RWPE1 (cell line): ENCODE measurements around the gene LSM4.
A peak's percentile ranks its signal among the peaks of the same experiment; 100 is the strongest.

Source experiments
- CTCF ChIA-PET: fragments of 350-600 bp; sonication (Branson Sonifier 250); formaldehyde crosslinking; extraction: SDS; loops from one replicate; lab custom pipeline; 2021; lab: Yijun Ruan, JAX
- POLR2A ChIA-PET: fragments of 400-600 bp; formaldehyde crosslinking; extraction: SDS; loops from one replicate; lab custom pipeline; 2020; ENCODE audit warnings: antibody characterized with exemption; ENCODE audit not compliant: low non-redundant PET; lab: Yijun Ruan, JAX
- DNase-seq: peaks from one replicate; pipeline ENCODE4 v3.0.0; 2012; ENCODE audit warnings: low spot score
- H3K27ac ChIP-seq: fragments of 450-650 bp; 2 replicates; pipeline ENCODE4 v1.5.1; 2017
- TF ChIP-seq, protein P1 (sequence below): fragments of 450-650 bp; conservative IDR thresholded peaks from 2 replicates; pipeline ENCODE4 v1.5.1; 2017; ENCODE audit warnings: low read depth, mild to moderate bottlenecking

Gene LSM4

DNA sequence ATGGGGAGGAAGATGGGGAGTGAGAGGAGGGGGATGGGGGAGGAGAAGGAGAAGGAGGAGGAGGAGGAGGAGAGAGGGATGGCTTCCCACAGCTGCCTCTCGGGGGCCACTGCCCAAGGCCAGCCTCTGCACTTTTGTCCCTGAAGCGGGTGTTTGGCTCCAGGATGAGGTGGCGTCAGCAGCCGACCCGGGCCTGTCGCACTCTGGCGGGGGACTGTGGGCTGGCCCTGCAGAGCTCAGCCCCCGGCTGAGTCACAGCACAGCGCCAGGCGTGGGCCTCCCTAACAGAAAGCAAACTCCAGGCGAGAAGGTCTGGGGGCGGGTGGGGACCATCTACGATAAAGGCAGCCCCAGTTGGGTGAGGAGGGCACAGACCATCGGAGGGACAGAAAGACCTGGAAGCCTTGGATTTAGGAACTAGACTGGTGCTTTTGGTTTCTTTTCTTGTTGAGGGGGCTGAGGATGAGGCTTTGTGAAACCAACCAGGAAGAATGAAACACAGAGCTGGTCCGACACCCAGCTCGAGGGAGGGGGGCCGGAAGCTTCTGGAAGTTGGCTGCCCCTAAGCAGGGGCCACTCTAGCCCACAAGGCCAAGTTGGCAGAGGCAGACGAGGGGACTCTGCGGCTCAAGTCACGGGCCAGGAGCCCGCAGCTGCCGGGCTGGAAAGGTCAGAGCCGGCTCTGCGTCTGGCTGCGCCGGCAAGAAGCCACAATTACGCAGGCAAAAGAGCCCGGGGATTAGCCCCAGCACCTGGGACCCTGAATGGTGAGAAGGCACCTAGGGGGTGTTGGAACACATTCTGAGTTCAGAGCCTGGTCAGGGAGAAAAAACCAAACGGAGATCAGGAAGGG, 18.2 kb downstream of the LSM4 start:
- TF ChIP-seq, protein P1, sequence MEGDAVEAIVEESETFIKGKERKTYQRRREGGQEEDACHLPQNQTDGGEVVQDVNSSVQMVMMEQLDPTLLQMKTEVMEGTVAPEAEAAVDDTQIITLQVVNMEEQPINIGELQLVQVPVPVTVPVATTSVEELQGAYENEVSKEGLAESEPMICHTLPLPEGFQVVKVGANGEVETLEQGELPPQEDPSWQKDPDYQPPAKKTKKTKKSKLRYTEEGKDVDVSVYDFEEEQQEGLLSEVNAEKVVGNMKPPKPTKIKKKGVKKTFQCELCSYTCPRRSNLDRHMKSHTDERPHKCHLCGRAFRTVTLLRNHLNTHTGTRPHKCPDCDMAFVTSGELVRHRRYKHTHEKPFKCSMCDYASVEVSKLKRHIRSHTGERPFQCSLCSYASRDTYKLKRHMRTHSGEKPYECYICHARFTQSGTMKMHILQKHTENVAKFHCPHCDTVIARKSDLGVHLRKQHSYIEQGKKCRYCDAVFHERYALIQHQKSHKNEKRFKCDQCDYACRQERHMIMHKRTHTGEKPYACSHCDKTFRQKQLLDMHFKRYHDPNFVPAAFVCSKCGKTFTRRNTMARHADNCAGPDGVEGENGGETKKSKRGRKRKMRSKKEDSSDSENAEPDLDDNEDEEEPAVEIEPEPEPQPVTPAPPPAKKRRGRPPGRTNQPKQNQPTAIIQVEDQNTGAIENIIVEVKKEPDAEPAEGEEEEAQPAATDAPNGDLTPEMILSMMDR = no peak
- CTCF ChIA-PET = interaction anchor here (0.6 kb wide), 2 partner anchors 22 to 31 kb away, joined by 3 to 4 read pairs; no protein-coding TSS in a partner anchor
- POLR2A ChIA-PET = no interaction called here
- DNase-seq = no peak
- peak overlapping the region; percentile 97 for H3K27ac ChIP-seq

GRCh38 chr19:18304208-18304457, 18.7 kb downstream of the LSM4 start:
- POLR2A ChIA-PET = no interaction called here
- H3K27ac ChIP-seq = peak overlapping the region; percentile 97
- no peak for DNase-seq

DNA sequence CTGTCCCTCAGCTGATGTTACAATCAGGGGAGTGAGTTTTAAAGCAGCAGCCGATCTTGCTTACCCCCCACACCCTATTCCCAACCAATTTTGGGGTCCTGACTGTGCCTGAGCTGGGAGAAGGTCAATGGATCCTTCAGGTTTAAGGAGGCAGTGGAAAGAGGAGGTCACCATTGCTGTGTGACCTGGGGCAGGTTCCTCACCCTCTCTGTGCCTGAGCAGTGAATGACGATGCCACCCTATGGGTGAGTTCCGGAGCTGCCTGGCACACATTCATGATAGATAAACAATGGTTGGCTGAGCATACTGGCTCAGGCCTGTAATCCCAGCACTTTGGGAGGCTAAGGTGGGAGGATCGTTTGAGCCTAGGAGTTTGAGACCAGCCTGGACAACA, 21.2 kb downstream of the LSM4 start:
- H3K27ac ChIP-seq = peak overlapping the region; percentile 97
- ChIA-PET POLR2A (interaction anchor here (1.3 kb wide), 1 partner anchor 21 kb away, joined by 7 read pairs; the partner anchor contains the start of gene JUND), CTCF (interaction anchor here (1.0 to 2.1 kb wide), 3 partner anchors 9 to 22 kb away, joined by 3 to 7 read pairs (median 3); no protein-coding TSS in a partner anchor)
- TF ChIP-seq, protein P1 = no peak
- no peak for DNase-seq

More at GRCh38 chr19:18304208-18304457, 18.7 kb downstream of the LSM4 start:
- TF ChIP-seq, protein P1 = no peak
- CTCF ChIA-PET = no interaction called here

- peak; percentile 36 for DNase-seq
- ChIA-PET CTCF (interaction anchor here (2.1 kb wide), 1 partner anchor 22 kb away, joined by 7 read pairs; no protein-coding TSS in a partner anchor), POLR2A (interaction anchor here (1.3 kb wide), 1 partner anchor 20 kb away, joined by 7 read pairs; the partner anchor contains the start of gene JUND)
- H3K27ac ChIP-seq = peak overlapping the region; percentile 97
- TF ChIP-seq, protein P1 = no peak
Measured at GRCh38 chr19:18300930-18301717, 21.8 kb downstream of the LSM4 start.

DNA sequence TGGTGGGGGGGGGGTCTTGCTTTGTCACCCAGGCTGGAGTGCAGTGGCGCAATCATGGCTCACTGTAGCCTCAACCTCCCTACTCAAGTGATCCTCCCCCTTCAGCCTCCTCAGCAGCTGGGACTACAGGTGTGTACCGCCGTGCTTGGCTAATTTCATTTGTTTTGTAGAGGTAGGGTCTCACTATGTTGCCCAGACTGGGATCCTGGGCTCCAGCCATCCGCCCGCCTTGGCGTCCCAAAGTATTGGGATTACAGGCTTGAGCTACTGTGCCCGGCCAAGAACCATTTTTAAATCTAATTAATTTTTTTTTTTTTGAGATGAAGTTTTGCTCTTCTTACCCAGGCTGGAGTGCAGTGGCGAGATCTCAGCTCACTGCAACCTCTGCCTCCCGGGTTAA, 23.2 kb downstream of the LSM4 start:
- TF ChIP-seq, protein P1 = no peak
- POLR2A ChIA-PET = no interaction called here
- CTCF ChIA-PET = interaction anchor here (0.6 kb wide), 1 partner anchor 88 kb away, joined by 5 read pairs; no protein-coding TSS in a partner anchor
- no peak for DNase-seq
- peak overlapping the region; percentile 97 for H3K27ac ChIP-seq

GRCh38 chr19:18298601-18299000, 24.3 kb downstream of the LSM4 start:
- TF ChIP-seq, protein P1 = no peak
- ChIA-PET CTCF (no interaction called here), POLR2A (no interaction called here)
- peak overlapping the region; percentile 97 for H3K27ac ChIP-seq
- DNase-seq = no peak
